HepG2 (cell line): ENCODE results near the gene PARK7. TPM values are rescaled to one million over a fixed set of nuclear protein-coding genes. Genes with fewer than 3 reads are reported as not detected.

Source experiments
- AHR ChIP-seq: IDR thresholded peaks from 2 replicates; pipeline ENCODE4 v1.6.1; 2018; ENCODE audit warnings: missing genetic modification reagents, missing compliant biosample characterization
- CBX5 ChIP-seq: sonication (generic); formaldehyde crosslinking; IDR thresholded peaks from 2 replicates; pipeline ENCODE4 v1.4.0; 2020; ENCODE audit warnings: missing genetic modification reagents, borderline replicate concordance
- HDAC6 ChIP-seq: fragments of 200-600 bp; sonication (generic); IDR thresholded peaks from 2 replicates; pipeline ENCODE4 v1.7.0; 2017; ENCODE audit warnings: mild to moderate bottlenecking, antibody characterized with exemption, low read length, low read depth
- KAT8 ChIP-seq: IDR thresholded peaks from 2 replicates; pipeline ENCODE4 v1.6.1; 2016; ENCODE audit warnings: missing genetic modification reagents, missing compliant biosample characterization
- MZF1 ChIP-seq: sonication (generic); formaldehyde crosslinking; IDR thresholded peaks from 2 replicates; pipeline ENCODE4 v1.8.1; 2023; ENCODE audit warnings: mild to moderate bottlenecking, missing genetic modification reagents, borderline replicate concordance
- NCOR1 ChIP-seq: fragments of 200-600 bp; sonication (generic); IDR thresholded peaks from 2 replicates; pipeline ENCODE4 v1.7.0; 2017; ENCODE audit warnings: antibody characterized with exemption, low read length, borderline replicate concordance
- NR2C2 ChIP-seq: sonication (generic); formaldehyde crosslinking; IDR thresholded peaks from 2 replicates; pipeline ENCODE4 v1.4.0; 2020; ENCODE audit warnings: missing genetic modification reagents, mild to moderate bottlenecking, moderate library complexity, borderline replicate concordance
- POGZ ChIP-seq: sonication (generic); formaldehyde crosslinking; IDR thresholded peaks from 2 replicates; pipeline ENCODE4 v1.4.0; 2020; ENCODE audit warnings: mild to moderate bottlenecking, missing genetic modification reagents
- RCOR2 ChIP-seq: IDR thresholded peaks from 2 replicates; pipeline ENCODE4 v1.6.1; 2016; ENCODE audit warnings: missing biosample characterization, missing genetic modification reagents
- RFXANK ChIP-seq: IDR thresholded peaks from 2 replicates; pipeline ENCODE4 v1.6.1; 2016
- SP1 ChIP-seq, 2 experiments: fragments of 450-650 bp in 1 of 2; sonication (generic) in 1 of 2; formaldehyde crosslinking in 1 of 2; IDR thresholded peaks; 2 replicates each; pipeline versions ENCODE4 v1.4.0 to v1.6.1; 2016 to 2020; ENCODE audit warnings: missing genetic modification reagents in 1 of 2
- ZFP37 ChIP-seq: sonication (generic); formaldehyde crosslinking; IDR thresholded peaks from 2 replicates; pipeline ENCODE4 v1.4.0; 2020; ENCODE audit warnings: missing genetic modification reagents, borderline replicate concordance
- ZNF772 ChIP-seq: sonication (generic); formaldehyde crosslinking; IDR thresholded peaks from 2 replicates; pipeline ENCODE4 v1.5.0; 2020; ENCODE audit warnings: mild to moderate bottlenecking, missing genetic modification reagents
- ZNF788 ChIP-seq: sonication (generic); formaldehyde crosslinking; IDR thresholded peaks from 2 replicates; pipeline ENCODE4 v1.5.0; 2020; ENCODE audit warnings: mild to moderate bottlenecking, missing genetic modification reagents, borderline replicate concordance
- ZSCAN30 ChIP-seq: sonication (generic); formaldehyde crosslinking; IDR thresholded peaks from 2 replicates; pipeline ENCODE4 v1.5.0; 2020; ENCODE audit warnings: mild to moderate bottlenecking, missing genetic modification reagents
- polyA plus RNA-seq, 8 experiments: library from polyadenylated mRNA; depleted of rRNA in 3 of 8; stranded (reverse) in 7 of 8; unstranded in 1 of 8; fragments of >200 nt; fragmentation: Illumina TruSeq in 4 of 8; extraction: Trizol in 4 of 8; gene quantifications; 2 replicates each; pipeline versions ENCODE4 v1.2.1 to v1.2.3, GENCODE V29; 2011 to 2016; ENCODE audit warnings: low read depth in 4 of 8, missing spikeins in 1 of 8, mixed read lengths in 1 of 8; ENCODE audit not compliant: insufficient read depth in 1 of 8
- total RNA-seq, 5 experiments: library from RNA; depleted of rRNA; stranded (reverse); fragments of >200 nt; fragmentation: Illumina TruSeq; extraction: Trizol; gene quantifications; 2 replicates each; pipeline ENCODE4 v1.2.3, GENCODE V29; 2016; ENCODE audit warnings: low read depth in 1 of 5
- TF ChIP-seq, protein P1 (sequence below): sonication (generic); IDR thresholded peaks from 2 replicates; pipeline ENCODE4 v1.6.1; 2016; ENCODE audit warnings: low read depth, borderline replicate concordance
- TF ChIP-seq, protein P2 (sequence below): IDR thresholded peaks from 2 replicates; pipeline ENCODE4 v1.6.1; 2016; ENCODE audit warnings: control low read depth
- TF ChIP-seq, protein P3 (sequence below), 2 experiments: sonication (generic) in 1 of 2; formaldehyde crosslinking in 1 of 2; IDR thresholded peaks; 2 replicates each; pipeline versions ENCODE4 v1.4.0 to v1.6.1; 2018 to 2020; ENCODE audit warnings: missing genetic modification reagents in 2 of 2, borderline replicate concordance in 1 of 2, low read depth in 1 of 2, mild to moderate bottlenecking in 1 of 2, missing biosample characterization in 1 of 2
- TF ChIP-seq, protein P4 (sequence below): sonication (generic); formaldehyde crosslinking; IDR thresholded peaks from 2 replicates; pipeline ENCODE4; 2020; ENCODE audit warnings: missing genetic modification reagents, mild to moderate bottlenecking, borderline replicate concordance
- TF ChIP-seq, protein P5 (sequence below): IDR thresholded peaks from 2 replicates; pipeline ENCODE4 v1.6.1; 2016; ENCODE audit warnings: mild to moderate bottlenecking, missing biosample characterization, missing genetic modification reagents
- TF ChIP-seq, protein P6 (sequence below): sonication (generic); formaldehyde crosslinking; IDR thresholded peaks from 2 replicates; pipeline ENCODE4 v1.4.0; 2020; ENCODE audit warnings: missing genetic modification reagents

The PARK7 gene
- total and polyA plus RNA-seq, 2 of the 13 experiments (the other 11 are each of a cell fraction or from before 2014, with no cell fraction given), result 212 to 296 TPM

DNA sequence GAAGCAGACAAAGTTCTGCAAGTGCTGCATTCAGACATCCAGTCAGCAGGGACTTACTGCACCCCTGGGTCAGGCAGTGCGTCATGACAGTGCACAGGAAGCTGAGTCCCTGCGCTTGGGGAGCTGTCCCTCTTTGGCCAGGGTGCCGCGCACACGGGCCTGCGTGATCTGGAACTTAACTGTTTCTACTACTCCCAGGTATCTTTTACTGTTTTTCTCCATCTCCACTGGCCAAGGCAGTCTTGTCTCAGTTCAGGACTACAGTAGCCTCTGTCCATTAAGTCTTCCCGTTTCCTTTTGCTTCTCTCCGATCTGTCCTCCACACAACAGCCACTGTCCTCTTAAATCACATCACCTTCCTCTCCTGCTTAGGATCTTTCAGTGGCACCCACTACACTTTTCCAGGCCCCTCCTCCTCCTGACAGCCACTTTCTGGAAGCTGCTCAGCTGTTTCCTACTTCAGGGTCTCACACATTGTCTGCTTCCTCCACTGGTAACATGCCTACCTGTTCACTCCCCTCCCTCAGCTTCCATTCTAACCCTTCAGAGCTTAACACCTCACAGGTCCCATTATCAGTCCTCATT is 48.7 kb downstream of the PARK7 start (continued):
- TF ChIP-seq, protein P1, sequence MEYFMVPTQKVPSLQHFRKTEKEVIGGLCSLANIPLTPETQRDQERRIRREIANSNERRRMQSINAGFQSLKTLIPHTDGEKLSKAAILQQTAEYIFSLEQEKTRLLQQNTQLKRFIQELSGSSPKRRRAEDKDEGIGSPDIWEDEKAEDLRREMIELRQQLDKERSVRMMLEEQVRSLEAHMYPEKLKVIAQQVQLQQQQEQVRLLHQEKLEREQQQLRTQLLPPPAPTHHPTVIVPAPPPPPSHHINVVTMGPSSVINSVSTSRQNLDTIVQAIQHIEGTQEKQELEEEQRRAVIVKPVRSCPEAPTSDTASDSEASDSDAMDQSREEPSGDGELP, result peak; percentile 54; the same call in 1 of the 2 replicates
- TF ChIP-seq ZFP37 (no peak; the same call in 1 of the 2 replicates), KAT8 (CRISPR knock-in tag) (peak; percentile 32; the same call in 1 of the 2 replicates), NCOR1 (no peak), CBX5 (CRISPR knock-in tag) (no peak), RCOR2 (no peak), NR2C2 (CRISPR knock-in tag) (no peak), AHR (CRISPR knock-in tag) (0 out of 2 replicates have a peak, but pooled peaks have one; percentile 37), HDAC6 (no peak), POGZ (CRISPR knock-in tag) (no peak), SP1 (IDR thresholded peaks at IDR 0.05) (no peak), SP1 (CRISPR knock-in tag; IDR thresholded peaks at IDR 0.05) (no peak), ZSCAN30 (CRISPR knock-in tag) (no peak), MZF1 (no peak), ZNF772 (CRISPR knock-in tag) (peak; percentile 47; the same call in 1 of the 2 replicates), RFXANK (CRISPR knock-in tag) (no peak), ZNF788 (CRISPR knock-in tag) (peak; percentile 29; the same call in 1 of the 2 replicates)
- TF ChIP-seq, protein P2, sequence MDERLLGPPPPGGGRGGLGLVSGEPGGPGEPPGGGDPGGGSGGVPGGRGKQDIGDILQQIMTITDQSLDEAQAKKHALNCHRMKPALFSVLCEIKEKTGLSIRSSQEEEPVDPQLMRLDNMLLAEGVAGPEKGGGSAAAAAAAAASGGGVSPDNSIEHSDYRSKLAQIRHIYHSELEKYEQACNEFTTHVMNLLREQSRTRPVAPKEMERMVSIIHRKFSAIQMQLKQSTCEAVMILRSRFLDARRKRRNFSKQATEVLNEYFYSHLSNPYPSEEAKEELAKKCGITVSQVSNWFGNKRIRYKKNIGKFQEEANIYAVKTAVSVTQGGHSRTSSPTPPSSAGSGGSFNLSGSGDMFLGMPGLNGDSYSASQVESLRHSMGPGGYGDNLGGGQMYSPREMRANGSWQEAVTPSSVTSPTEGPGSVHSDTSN, result no peak
- TF ChIP-seq, protein P3, sequence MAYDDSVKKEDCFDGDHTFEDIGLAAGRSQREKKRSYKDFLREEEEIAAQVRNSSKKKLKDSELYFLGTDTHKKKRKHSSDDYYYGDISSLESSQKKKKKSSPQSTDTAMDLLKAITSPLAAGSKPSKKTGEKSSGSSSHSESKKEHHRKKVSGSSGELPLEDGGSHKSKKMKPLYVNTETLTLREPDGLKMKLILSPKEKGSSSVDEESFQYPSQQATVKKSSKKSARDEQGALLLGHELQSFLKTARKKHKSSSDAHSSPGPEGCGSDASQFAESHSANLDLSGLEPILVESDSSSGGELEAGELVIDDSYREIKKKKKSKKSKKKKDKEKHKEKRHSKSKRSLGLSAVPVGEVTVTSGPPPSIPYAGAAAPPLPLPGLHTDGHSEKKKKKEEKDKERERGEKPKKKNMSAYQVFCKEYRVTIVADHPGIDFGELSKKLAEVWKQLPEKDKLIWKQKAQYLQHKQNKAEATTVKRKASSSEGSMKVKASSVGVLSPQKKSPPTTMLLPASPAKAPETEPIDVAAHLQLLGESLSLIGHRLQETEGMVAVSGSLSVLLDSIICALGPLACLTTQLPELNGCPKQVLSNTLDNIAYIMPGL (CRISPR knock-in tag; IDR thresholded peaks at IDR 0.05; ENCODE audit: borderline replicate concordance in 1 of 2, low read depth in 1 of 2), result peak; percentile 23 to 26; a peak in 2 of 4 replicates
- TF ChIP-seq, protein P4, sequence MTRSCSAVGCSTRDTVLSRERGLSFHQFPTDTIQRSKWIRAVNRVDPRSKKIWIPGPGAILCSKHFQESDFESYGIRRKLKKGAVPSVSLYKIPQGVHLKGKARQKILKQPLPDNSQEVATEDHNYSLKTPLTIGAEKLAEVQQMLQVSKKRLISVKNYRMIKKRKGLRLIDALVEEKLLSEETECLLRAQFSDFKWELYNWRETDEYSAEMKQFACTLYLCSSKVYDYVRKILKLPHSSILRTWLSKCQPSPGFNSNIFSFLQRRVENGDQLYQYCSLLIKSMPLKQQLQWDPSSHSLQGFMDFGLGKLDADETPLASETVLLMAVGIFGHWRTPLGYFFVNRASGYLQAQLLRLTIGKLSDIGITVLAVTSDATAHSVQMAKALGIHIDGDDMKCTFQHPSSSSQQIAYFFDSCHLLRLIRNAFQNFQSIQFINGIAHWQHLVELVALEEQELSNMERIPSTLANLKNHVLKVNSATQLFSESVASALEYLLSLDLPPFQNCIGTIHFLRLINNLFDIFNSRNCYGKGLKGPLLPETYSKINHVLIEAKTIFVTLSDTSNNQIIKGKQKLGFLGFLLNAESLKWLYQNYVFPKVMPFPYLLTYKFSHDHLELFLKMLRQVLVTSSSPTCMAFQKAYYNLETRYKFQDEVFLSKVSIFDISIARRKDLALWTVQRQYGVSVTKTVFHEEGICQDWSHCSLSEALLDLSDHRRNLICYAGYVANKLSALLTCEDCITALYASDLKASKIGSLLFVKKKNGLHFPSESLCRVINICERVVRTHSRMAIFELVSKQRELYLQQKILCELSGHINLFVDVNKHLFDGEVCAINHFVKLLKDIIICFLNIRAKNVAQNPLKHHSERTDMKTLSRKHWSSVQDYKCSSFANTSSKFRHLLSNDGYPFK (CRISPR knock-in tag), result peak; percentile 32; the same call in 1 of the 2 replicates
- TF ChIP-seq, protein P5, sequence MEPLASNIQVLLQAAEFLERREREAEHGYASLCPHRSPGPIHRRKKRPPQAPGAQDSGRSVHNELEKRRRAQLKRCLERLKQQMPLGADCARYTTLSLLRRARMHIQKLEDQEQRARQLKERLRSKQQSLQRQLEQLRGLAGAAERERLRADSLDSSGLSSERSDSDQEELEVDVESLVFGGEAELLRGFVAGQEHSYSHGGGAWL (CRISPR knock-in tag), result no peak
- TF ChIP-seq, protein P6, sequence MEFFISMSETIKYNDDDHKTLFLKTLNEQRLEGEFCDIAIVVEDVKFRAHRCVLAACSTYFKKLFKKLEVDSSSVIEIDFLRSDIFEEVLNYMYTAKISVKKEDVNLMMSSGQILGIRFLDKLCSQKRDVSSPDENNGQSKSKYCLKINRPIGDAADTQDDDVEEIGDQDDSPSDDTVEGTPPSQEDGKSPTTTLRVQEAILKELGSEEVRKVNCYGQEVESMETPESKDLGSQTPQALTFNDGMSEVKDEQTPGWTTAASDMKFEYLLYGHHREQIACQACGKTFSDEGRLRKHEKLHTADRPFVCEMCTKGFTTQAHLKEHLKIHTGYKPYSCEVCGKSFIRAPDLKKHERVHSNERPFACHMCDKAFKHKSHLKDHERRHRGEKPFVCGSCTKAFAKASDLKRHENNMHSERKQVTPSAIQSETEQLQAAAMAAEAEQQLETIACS (CRISPR knock-in tag), result no peak
